SW 1271 (cell line): ENCODE results near the gene BCL10.
A peak's percentile ranks its signal among the peaks of the same experiment; 100 is the strongest.

Experiments
- DNase-seq, 2 experiments: peaks; one replicate each; lab custom pipeline; 2025; lab: John Stamatoyannopoulos, UW

Gene BCL10

DNA sequence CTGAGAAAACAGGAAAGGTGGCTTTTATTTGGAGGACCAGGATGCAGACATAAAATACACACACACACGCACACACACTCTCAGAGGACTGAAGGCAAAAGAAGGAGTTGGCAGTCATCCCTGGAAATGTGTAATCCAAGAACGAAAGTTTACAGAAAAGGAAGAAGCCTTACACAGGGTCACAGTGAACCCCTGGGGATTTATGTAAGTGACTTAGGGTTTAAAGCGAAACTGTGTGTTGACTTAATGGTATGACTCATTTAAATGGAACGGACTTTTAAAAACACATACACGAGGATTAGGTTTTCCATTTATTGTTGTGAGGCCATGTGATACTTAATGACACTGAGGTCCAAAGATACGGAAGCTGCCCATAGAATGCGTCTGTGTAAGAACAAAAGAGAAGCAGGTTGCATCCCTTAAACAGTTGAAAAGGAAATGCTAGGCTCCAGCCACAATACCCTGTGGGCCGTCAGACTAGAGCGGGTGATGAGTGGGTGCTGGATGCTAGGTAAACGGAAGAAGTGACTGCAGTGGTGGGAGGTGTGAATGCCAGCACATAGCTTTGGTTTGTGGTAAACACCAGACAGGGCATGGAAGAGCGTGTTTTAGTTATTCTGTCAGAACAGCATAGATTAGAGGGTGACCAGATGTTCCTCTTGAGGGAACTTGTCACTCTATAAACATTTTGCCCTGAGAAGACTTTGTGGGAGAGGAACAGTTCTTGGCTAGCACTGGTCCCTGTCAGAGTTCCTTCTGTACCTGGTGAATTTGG, 21.6 kb upstream of the BCL10 start:
- peak; percentile 50 to 90 for DNase-seq

DNA sequence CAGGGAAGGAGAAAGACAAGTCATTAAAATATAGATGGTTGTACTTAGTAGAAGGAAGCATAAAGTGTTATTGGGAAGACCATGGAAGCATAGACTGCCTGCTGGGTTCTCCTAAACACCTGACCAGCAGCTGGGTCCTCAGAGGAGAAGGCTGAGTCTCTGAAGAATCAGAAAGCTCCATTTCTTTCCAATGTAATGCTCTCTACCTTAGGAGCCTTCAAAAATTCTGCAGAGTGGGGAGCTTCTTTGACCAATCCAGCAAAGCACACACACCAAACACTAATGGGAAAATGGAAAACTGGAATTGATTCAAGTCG, 21.1 kb upstream of the BCL10 start:
- no peak for DNase-seq

DNA sequence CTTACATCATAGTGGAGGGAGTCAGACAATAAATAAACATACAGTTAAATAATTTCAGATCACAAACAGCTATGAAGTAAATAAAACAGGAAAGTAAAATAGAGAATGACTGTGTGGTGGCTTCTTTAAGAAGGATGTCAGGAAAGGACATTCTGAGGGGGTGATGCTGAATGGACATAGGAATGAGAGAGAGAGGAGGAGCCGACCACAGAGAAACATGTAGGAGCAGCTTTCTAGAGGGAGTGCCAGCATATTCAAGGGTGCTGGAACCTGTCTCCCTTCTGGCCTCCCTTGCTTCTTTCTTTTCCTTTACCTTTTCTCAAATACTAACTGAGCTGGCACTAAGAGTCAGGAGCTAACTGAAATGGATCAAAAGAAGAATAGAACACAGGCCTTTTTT, 20.5 kb upstream of the BCL10 start:
- DNase-seq = no peak

DNA sequence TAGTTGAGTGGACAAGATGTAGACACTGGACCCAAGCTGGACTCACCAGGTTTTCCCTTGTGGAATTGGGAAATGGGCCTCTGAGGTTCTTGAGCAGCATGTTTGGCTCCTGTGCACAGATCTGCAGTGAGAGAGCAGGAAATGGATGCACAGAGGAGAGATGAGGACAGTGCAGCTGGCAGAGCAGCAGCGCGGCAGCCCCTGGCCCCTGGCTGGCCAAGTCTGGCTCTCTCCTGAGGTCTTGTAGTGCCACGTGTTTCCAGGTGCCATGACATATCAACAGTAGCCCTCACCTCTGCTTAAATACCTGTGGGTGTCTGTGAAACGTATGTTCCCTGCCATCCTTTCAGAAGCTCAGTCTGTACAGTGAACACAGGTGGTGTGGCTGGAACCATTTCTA, 19.2 kb upstream of the BCL10 start:
- no peak for DNase-seq

DNA sequence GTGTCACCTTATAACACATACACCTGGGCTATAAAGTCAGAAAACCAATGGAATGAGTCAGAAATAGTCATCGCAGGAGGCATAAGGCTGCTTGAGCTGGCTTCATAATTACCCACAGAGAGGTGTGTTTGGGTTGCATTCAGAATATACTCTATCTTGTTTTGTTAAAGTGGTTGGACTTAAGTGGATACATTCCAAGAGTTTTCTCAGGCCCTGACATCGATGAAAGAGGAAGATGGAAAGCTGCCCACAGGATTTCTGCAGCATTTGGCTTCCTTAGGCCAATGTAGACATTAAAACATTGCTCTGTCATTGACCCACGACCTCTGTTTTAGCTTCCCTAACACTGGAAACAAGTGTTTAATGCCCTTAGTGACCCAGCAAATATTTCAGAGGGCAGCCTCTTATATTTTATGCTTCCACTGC, 18.6 kb upstream of the BCL10 start:
- DNase-seq = no peak

DNA sequence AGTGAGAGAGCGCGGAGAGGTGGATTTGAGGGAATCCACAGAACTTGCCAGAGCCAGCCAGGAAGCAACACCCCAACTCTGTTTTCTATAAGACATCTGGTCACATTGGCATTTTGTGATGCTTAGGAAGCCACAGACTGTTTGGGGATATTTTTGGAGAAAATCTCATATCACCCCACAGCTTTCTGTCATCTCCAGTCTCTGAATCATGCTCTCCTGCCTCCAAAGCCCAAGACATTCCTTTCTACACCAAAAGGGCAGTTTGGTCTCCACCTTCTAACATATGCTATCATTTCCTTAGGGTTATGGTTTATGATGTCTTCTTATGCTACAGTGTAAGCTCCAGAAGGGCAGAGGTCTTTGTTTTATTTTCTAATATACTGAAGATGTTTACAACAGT, 14.4 kb upstream of the BCL10 start:
- no peak for DNase-seq

DNA sequence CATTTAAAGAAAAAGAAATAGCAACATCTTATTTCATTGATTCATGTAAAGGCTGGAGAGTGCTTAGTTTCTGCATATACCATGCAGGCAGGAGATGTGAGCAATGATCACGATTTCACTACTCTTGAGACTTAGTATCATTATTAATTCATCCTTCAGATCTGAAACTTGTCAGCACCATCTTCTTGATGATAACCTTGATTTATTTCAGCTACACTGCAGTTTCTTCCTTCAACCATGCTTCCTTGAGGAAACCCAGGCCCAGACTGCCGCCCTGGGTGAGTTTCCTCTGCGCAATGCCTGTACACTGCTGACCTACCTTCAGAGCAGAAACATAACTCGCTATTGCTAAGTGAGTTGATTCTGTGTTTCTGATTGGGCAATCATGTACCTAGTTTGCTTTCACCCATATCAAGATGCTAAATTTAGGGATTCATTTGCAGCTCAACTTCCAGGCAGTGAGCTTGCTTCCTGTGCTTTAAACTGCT, 13.5 kb upstream of the BCL10 start:
- DNase-seq = no peak

DNA sequence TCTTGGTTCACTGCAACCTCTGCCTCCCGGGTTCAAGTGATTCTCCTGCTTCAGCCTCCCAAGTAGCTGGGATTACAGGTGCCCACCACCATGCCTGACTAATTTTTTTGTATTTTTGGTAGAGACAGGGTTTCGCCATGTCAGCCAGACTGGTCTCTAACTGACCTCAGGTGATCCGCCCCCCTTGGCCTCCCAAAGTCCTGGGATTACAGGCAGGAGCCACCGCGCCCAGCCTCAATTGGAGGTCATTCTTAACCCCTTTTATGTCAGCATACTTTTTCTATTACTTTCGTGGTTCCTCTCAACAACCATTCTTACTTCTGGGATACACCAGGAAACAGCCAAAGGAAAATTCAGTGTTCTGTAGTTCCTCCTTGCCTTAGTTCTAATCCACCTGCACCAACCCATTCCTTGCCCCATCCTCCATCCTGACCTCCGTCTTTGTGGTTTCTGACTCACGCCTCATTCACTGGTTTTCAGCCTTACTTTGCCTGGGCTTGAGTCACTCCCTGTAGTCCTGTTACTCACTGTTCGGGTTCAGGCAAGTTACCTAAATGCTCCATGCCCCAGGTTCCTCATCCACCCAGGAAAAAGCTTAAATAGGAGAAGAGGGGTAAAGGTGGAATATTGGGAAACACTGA, 12.9 kb upstream of the BCL10 start:
- DNase-seq = peak; percentile 55 to 89

DNA sequence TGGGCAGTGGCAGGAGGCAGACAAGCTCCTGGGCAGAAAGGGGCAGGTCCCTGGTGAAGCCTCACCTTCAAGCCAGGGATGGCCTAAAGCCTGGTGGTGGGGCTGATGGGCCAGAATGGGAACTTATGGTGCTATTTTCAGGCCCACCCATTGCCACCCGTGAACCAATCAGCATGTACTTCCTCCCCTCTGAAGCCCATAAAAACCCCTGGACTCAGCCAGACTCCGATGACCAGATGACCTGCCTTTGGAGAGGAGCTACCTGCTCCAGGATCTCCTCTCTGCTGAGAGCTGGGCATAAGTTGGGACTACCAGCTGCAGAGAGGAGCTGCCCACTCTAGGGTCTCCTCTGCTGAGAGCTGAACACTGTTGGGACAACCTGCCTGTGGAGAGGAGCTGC, 7.8 kb upstream of the BCL10 start:
- DNase-seq = no peak

DNA sequence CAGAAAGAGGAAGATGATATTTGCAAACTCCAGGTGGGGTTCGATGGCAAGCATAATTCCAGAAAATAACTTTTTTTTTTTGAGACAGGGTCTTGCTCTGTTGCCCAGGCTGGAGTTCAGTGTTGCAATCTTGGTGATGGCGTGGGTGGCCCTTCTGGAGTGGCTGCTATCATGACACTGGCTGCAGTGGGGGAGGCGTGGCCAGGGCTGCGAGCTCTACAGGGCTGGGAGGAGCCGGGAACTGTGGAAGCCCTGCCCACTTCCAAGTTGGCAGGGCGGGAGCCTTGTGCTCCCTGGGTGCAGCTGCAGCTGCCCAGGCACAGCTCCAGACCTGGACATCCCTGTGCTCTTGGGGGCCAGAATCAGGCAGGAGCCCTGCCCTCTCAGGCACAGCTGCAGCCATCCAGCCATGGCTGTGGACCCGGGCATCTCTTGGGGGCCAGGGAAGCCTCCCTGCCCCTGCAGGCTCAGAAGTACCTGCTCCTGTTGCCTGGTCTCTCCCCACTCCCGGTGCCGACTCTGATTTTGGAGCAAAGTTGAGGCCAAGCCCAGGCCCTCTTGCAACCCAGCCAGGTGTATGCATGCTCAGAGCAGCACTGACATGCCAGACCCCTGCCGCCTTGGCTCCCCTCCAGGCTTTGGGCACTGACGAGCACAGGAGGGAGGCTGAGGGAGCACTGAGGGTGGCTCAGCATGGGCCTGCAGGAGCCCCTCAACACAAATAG, 7.2 kb upstream of the BCL10 start:
- no peak for DNase-seq

DNA sequence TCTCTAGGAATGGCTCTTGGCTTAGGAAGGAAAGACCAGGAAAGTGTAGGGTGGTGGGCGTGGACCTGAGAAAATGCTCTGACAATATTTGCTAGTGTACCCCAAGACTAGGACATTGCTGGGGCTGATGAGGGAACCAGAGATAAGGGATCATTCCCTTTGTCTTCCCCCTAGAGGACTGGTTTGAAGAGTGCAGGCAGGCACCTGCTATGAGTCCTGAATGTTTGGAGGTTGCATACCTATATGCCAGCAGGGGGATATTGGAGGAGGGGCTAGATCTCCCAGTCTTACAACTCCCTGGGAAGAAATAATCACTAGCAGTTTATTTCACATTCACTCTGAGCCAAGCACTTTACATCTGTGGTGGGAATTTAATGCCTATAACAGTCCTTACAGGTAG, 6.0 kb upstream of the BCL10 start:
- peak in 1 of 2 experiments; percentile 32 for DNase-seq

DNA sequence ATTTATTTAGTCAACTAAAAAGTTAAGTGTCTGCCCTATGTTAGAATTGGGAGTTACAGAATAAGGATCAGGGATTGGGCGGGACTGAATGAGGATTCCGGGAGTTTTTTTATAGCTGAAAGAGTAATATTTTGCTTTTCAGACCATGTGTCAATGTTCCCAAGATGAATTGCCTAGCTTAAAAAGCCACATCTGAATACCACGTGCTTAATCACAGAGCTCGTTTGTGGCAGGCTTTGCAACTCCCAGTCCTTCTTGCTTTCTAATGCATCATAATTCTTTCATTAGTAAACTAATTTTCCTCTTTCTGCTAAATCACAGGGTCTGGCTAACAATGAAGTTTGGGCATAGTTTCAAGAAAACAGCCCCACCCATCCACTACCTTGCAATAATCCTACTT, 4.2 kb upstream of the BCL10 start:
- no peak for DNase-seq

DNA sequence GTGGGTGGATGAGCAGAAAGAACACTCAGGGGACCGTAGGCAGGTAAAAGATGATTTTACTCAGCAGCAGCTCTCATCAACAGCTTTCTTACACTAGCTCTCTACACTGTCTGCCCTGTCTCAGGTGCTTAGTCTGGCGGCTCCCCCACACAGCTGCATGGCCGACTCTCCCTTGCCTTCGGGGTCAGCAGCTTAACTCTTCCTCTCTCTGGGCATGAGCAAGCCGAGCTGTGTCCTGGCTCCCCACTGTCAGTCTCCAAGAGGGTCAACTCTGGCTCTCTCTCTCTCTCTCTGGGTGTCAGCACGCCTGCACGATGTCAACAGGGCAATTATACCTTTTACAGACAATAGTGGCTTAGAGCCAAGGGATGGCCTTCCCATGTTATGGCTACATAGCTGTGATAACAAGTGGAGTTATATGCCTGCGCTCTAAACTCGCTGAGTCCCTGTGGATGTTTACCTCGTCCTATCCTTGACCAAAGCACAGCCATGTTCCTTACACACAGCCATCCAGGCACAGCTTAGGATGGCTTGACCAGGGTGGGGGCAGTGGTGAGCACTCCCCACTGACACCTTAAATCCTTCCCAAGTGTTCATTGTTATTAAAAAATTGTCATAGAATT, 3.1 kb upstream of the BCL10 start:
- DNase-seq = no peak

DNA sequence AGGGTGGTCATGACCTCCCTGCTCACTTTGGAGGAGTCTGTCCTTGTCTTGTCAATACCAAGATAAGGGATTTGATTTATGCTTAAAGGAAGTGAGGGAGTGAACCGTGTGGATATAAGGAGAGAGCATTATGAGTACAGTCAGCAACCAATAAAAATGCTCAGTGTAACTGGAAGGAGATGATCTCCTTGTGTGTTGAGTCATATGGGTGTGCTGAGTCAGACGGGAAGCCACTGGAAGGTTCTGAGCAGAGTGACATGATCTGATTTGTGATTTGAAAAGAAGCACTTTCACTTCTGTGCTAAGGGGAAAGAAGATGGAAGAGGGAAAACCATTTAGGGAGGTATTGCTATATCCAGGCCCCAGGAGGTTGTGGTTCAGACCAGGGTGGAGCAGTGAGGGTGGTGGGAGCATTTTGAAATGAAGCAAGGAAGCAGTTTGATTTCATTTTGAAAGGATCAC, 2.5 kb upstream of the BCL10 start:
- peak; percentile 76 to 94 for DNase-seq

DNA sequence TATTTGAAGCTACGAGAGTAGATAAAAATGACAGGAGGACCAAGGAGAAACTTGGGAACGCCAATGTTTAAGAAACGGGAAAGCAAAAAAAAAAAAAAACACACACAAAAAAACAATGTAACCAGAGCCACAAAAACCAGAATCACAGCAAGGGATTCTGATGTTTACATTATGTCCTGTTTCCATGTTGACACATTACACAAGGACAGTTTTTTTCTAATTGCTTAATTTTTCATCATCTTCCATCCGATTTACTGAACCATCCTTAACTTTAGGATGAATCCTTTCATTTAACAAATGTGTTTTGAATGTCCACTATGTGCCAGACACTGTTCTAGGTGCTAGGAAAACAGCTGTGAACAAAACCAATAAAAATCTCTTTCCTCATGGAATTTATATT, 1.4 kb upstream of the BCL10 start:
- no peak for DNase-seq

DNA sequence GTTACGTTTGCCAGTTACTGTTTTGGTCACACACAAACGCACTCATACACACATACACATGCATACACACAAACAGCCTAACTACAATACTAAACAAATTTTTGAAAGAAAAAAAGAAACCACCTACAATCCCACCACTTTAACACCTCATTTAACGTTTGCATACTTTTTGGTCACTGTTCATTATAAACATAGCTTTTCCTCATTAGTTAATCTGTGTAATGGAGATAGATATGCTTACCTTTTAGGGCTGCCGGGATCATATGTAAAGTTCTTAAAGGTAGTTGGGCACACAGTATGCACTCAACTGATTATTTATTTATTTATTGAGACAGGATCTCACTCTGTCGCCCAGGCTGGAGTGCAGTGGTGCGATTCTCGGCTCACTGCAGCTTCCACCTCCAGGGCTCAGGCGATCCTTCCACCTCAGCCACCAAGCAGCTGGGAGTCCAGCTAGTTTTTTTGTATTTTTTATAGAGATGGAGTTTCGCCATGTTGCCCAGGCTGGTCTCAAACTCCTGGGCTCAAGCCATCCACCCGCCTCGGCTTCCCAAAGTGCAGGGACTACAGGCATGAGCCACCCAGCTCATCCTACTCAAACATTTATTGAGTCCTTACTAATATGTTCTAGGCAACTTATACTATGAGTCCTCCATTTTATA, 677 bp upstream of the BCL10 start:
- DNase-seq = no peak

DNA sequence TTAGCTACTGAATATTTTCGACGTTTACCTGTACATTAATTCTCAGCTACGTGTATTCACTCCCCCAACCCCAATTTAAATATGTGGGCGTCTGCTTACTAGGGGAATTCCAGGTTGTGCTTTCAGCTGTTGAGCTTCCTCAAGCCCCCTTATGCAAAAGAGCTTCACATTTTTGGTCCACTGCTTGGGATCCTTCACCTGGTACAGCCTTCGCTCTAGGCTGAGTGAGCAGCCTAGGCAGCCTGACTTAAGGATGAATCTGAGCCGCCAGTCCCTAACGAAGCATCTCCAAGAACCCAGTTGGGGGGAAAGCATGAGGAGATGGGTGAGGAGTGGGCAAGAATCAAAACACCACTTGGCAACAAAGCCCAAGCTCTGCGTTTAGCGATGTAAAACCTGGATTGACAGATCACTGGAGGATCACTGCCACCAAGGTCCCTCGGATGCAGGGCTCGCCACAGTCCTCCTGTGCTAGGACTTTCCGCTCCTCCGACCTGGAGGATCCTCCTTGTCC, 674 bp downstream of the BCL10 start:
- no peak for DNase-seq

DNA sequence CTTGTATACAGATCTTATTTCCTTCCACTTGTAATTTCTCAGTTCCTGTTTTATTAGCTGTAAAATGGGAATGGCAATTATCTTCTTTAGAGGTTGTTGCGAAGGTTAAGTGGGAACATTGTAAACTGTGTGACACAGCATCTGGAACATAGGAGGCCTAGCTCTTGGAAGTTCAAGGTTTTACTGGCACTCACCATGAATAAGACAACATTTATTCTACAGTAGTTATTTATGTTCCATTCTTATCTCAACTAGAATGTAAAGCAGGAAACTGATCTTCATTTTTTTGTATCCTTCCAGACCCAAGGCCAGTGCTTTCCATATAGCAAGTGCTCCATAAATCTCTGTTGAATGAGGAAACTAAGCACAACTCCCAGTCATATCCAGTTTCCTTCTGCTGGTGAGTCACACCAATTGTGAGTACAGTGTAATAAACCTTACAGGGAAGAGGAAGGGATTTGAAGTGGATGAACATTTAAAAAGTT, 1.4 kb downstream of the BCL10 start:
- peak in 1 of 2 experiments; percentile 23 for DNase-seq

DNA sequence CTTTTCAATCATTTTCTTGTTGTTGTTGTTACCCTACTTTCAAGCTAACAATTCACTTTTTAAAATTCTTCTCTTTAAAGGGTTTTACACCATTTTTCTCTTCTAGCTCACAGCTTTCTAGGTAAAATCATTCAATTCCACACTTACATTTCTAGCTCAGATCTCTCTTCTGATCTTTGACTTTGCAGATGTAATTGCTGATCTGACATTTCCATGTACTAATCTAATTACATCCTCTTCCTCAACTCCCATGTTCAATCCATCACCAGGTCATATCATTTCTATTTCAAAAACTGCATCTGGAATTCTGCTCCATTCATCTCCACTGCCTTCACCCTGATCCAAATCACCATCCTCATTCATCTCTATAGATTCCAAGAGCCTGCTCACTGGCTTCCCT, 3.0 kb downstream of the BCL10 start:
- DNase-seq = no peak

DNA sequence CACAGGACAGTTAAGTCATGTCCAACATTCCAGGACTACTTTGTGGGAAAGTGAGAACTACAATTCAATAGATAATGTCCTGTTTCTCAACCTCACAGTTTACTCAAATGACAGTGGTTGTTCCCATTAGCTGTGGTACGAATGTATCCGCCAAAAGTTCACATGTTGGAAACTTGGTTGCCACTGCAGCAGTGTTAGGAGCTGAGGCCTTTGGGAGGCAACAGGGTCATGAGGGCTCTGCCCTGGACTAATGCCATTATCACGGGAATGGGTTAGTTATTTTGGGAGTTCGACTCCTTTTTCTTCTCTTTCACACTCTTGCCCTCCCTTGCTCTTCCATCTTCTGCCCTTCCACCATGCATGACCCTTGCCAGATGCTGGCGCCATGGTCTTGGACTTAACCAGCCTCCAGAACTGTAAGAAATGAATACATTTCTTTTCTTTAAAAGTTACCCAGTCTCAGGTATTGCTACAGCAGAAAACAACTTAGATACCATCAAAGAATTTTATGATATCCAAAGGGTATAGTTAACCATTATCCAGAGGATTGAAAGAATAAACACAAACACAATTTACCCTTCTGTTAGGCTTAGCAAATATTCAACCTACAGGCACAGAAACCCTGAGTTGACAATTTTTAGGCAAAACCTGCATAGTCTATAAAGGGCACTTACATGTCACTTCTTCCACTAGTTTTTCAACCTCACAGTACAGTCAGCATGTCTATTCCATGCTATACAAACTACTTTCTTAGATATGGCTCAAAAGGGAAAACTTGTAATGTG, 7.4 kb downstream of the BCL10 start:
- no peak for DNase-seq

DNA sequence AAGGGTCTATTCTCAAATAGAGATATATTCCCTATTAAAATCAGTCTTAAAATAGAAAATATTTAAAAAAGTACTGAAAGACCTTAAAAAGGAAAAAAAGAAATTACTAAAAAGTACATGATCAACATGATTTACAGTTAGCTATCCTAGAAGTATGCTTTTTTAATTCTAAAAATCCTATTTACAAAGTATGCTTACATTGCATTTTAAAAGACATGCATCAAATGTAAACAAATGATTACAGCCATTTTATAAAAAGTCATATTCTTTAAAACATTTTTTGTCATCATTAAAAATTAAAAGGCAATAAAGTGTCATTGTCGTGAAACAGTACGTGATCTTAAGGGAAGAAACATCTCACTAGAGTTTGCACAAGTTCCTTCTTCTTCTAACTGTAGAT, 9.1 kb downstream of the BCL10 start:
- no peak for DNase-seq
